ENCODE results near the gene CD80.
"Not testable (repeated sequence)": the region's sequence is repeated elsewhere in the genome, so short reads cannot be mapped to it uniquely, and the experiment has no call there.

Gene CD80, protein sequence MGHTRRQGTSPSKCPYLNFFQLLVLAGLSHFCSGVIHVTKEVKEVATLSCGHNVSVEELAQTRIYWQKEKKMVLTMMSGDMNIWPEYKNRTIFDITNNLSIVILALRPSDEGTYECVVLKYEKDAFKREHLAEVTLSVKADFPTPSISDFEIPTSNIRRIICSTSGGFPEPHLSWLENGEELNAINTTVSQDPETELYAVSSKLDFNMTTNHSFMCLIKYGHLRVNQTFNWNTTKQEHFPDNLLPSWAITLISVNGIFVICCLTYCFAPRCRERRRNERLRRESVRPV

DNA sequence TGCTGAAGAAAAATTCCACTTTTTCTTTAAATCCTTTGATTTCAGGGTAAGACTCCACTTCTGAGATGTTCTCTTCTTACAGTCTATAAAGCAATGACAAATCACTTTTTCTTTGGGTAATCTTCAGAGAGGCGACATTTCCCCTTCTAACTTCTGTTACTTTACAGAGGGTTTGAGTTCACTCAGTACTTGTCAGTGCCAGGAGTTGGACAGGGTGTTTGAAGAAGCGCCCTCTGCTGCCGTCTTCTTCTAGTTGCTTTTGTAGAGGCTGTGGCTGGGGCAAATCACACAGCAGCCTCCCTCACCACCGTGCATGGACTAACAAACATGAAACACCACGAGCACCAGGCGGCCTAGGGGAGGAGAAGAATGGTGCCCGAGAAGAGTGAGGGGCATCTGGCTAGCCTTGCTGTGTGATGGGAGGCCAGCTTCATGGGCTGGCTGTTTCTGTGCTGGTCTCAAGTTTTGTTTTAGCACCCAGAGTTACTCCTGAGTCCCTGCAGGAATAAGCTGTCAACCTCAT, at the start of gene CD80:
CD80 (minus strand) TSS at position 174 of the 523 bp plus-strand sequence. CDS start 1,886 bp downstream, outside the sequence.
- peak; percentile 83 to 93 (median 89) for DNase-seq

DNA sequence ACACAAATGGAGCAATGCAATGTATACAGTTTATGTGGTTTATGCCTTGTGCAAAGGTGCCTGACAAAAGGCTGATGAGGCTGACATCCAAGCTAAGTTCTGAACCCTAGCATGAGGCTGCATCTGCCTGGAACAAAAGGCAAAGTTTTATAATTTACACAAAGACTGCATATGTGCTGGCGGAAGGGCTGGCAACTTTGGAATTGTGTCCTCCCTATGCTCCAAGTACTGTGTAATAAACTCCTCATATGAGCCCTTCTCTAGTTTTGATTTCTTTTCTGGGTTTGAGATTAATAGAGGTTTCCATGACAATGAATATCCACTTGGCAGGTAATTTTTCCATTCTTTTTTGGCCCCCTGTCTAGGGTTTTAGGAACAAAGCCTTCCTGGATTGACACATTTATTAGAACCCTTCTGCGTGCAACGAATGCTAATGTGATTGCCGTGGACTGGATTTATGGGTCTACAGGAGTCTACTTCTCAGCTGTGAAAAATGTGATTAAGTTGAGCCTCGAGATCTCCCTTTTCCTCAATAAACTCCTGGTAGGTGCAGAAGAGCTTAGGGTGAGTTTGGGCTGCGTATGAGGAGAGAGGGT, 49.1 kb upstream of the CD80 start:
- DNase-seq, result no peak

DNA sequence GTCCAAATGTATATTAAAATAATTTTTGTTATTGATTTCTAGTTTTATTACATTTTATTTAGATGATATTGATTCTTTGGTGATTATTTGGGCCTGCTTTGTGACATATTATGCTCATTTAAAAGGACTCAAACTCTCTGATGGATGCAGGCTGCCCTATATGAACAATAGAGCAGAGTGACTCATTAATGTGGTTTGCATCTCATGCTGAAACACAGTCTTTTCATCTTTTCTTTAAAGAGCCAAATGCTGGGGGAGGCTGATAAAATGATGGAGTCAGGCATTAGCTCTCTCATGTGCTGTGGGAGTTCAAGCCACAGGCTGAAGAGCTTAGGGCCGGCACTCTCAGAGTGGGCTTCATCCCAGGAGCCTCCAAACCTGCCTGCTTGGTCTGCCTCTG, 45.5 kb upstream of the CD80 start:
- peak in 1 of 3 donors; percentile 46 for DNase-seq

DNA sequence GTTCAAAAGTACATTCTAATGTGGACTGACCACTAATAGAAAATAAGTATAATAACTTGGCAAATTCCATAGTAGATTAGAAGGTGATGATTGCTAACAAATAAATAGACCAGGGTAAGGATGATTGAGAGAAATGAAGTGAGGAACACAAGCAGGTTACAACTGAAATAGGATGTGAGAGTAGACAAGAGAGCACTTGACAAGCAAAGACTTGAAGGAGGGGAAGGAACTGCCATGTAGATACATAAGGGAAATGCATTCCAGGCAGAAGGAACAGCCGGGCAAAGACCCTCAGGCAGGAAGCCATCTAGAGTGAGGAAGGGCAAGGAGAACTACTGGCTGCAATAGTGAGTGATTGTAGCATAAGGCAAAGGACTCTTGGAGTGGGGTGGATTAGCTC, 43.3 kb upstream of the CD80 start:
- DNase-seq, result no peak

DNA sequence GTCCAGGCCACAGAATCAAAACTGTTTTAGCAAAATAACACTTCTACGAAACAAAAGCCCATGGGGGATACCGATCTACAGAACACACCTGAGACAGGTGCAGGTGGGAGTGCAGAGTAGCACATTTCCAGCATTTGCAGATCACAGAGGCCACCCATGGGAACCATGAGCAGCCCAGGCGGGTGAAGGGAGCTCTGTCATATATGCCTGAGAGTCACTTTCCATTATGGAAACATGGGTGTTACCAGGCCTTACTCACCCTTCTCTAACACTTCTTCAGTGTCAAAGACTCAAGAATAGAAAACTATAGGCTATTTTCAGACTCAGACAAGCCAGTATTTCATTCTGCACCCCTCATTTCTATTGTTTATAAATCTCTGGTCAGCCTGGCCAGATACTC, 41.7 kb upstream of the CD80 start:
- DNase-seq, result peak in 1 of 3 donors; percentile 29

DNA sequence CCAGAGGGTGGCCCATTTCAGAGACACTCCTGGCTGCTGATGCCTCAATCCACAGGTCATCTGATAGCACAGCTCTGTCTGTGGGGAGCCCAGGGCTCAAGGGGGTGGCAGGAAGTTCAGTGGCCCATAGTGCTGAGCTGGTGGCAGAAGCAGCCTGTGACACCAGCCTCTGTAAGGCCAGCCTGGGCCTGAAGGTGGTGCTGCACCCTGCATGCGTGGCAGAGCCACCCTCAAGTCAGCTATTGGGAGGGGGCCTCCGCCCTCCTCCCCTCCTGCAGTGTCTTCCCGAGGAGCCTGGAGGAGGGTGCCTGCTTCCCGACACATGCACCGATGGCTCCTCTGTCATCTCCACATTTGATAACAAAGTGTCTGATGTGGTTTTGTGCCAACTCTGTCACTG, 41.3 kb upstream of the CD80 start:
- DNase-seq, result peak; percentile 39 to 57 (median 53)

DNA sequence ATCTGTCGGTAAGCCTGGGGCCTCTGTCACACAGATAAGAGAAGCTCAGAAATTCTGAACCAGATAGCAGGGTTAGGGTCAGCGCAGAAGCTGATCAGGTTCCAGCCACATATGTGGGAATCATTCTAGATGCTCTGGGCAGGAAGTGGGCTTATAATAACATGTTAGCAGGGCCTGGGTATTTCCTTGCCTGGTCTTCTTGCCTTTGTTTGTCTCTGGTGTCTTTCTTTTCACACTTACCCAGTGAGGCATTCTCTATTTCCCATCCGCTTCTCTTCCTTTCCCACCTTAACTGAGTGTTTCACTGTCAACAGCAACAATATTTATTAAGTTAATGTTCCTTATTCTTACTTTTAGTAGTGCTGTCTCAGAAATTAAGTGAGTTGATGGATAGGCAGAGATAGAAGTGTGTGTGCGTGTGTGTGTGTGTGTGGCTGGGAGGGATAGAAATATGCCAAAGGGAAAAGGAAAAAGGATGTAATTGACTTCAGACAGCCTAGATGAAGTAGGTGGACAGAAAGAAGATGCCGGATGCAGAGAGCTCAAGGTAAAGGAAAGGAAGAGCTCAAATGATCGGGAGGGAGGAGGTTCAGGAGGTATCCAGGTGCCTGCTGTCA, 40.3 kb upstream of the CD80 start:
- no peak for DNase-seq

DNA sequence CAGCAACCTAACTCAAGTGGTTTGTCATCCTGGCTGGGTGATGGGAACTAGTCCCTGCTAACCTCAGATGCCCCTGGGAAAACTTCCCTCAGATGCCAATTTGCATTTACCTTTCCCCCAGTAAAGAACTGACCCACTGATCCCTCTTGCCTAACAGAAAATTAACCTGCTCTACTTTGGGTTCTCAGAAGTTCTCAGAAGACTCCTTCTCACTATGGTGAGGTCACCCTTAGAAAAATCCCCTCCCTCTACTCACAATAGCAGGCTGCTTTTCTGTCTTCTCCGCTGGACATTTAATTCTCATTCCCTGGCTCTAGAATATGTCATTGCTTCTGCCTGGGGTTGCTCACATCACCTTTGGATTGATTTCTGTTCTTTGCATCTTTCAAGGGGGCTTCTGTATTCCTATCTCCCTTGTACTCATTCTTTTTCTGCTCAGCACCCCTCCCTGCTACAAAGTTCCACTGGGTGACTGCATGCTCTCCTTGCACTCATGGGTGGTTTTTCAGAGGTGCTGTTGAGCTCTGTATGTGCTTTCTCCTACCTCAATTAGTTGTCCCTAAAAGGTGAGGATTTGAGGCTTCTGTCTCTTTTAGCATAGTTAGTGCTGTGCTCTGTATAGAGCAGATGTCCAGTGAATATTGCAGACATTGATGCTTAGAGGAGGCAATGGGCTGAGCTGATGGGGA, 39.1 kb upstream of the CD80 start:
- peak; percentile 29 to 39 (median 34) for DNase-seq

DNA sequence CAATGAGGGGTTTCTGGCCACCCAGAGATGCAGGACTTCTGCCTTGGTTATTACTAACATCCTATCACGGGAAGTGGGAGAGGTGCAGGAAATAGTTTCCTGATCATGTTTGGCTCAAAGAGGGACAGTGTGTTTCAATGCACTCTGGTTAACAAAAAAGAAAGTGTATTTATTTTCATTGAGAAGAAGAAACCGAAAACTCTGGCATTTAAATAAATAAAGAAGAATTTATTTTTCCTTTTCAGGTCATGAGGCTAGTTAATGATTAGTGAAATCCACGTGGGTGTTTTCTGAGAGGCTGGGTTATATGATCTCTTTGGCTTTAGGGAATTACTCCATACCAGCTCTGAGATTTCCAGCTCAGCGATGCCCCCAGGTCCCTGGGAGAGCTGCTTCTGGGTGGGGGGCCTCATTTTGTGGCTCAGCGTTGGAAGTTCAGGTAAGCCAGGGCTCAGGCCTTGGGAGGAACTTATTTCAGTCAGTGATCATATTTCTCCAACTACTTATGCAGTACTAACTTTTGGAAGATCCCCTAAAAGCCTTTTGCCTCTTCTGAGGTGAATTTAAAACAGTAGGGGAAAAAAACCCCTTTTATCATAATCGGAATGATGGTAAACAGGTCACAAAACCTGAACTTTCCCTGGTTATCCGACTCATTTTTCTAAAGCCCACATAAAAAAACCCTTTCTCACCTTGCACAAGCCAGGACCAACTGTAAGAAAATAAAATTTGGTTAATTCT, 38.3 kb upstream of the CD80 start, which contains the start of gene PLA1A:
PLA1A (plus strand) TSS at position 338 of the 741 bp plus-strand sequence; CDS start at position 367, 29 bp downstream.
- no peak for DNase-seq

DNA sequence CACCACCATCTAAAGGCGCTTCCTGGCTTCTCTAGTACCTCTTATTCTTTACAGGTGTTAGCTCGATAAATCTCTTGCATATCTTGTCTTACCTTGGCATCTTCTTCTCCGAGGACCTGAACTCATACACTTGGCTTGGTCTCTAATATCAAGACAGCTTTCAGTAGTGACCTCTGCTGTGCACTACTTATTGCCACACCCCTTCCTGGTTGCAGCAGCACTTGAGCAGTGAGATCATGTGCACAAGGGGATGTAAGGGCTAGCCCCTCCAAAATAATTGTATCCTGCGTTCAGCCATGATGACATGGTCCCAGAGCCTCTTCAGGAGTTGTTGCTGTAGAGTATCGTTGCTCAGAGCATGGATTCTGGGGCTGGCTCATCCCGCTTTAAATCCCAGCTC, 37.0 kb upstream of the CD80 start:
- peak; percentile 27 to 30 (median 29) for DNase-seq

DNA sequence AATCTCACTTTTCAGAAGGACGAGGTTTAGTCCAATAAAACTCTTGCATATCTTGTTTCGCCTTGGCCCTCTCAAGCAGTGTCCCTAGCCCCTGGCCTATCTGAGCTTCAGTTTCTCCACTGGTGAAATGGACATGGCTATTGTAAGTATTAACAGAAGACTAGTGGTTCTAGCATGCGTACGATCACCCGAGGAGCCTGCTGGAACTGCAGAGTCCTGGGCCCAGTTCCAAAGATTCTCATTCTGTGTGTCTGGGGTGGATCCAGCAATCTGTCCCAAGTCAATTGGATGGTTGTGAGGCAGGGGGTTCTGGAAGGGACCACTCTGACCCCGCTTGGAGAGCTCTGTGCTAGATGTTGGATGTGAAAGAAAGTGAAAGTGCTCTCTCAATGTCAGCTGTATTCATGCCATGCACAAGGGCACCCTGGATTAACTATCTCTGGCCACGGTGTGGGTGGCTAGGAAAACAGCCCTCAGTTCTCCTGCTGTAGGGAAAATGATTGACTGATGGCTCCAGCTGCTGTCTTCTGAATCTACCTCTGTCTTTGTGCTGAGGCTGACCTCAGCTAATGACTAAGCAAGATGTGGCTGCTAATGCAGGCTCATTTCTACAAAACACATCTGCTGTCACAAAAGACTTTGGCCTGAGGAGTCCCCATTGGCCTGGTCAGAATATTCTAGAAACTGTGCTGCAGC, 36.4 kb upstream of the CD80 start:
- DNase-seq, result peak; percentile 42 to 55 (median 49)

DNA sequence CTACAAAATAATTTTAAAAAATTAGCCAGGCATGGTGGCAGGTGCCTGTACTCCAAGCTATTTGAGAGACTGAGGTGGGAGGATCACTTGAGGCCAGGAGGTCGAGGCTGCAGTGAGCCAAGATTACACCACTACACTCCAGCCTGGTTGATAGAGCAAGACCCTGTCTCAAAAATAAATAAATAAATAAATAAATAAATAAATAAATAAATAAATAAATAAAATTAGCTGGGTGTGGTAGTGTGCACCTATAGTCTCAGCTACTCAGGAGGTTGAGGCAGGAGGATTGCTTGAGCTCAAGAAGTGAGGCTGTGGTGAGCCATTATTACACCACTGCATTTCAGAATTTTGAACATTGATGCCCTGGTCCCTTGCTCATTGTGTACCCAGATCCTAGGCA, 35.5 kb upstream of the CD80 start:
- not testable (repeated sequence) for DNase-seq

DNA sequence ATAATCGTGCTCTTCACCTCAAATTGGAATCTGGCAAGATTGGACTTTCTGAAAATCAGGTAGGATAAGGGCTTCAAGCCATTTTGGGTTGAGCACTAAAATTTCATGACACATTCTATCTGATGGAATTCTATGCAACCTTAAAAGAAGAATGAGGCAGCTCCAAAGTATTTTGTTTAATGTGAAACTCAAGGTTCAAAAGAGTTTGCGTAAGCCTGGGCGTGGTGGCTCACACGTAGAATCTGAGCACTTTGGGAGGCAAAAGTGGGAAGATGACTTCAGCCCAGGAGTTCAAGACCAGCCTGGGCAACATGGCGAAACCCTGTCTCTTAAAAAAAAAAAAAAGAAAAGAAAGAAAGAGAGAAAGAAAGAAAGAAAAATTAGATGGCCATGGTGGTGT, 34.7 kb upstream of the CD80 start:
- no peak for DNase-seq

DNA sequence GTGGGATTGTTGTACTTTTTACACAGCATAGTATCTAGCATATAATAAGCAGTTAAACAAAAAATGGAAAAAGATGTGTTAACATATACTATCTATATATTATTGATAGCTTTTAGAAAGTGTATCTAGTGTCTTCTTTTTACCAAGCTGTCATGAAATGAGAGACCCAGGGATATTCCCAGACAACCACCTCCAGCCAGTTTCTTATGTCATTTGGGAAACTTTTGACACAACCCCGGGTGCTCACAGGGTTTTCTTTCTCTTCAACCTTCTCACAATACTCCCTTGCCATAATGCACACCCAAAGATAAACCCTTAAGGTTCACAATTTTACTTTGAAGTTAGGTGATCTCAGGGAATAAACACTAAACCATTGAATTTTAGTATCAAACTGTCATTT, 33.4 kb upstream of the CD80 start:
- peak; percentile 71 to 83 (median 76) for DNase-seq

DNA sequence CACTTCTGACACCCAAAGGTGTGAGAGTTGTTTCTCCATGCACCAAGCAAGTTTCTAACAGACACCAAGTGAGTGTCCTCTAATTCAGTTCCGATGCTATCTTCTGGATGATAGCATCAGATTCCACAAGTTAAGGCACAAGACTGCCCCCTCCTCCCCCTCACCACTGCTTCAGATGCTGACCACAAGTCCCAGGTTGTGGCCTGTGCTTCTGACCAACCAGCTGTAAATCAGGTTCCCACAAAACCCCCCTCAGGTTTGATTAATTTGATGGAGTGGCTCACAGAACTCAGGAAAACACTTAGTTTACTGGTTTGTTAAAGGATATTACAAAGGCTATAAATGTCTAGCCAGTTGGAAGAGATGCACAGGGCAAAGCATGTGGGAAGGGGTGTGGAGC, 31.3 kb upstream of the CD80 start:
- DNase-seq, result no peak

DNA sequence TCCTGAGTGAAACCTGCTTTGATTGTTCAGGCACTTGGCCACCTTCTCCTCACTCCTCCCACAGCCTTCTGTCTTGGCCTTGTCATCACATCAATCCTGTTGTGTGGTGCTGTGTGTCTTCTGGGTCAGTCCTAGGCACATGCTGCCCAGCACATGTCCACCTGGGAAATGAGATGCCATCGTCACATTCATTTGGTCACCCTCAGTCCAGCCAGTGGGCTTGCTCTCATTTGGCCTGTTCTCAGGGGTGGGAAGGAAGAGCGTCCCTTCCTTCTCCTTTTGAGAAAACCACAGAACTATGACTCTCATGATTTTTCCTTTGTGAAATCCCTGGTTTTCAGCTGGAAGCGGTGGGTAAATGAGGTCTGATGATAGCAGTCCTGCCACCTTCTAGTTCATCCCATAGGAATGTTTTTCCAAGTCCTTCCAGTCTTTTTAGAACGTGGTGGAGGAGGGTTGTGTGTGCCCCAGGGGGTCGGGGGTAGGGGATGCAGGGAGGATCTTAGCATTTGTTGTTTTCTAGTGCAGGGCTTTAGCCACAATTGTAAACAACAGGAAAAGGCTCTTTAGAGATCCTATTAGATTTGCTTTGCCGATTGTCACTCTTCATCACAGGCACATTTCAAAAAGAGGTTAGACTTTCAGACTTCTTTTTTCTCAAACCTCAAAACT, 29.8 kb upstream of the CD80 start:
- DNase-seq, result peak; percentile 76 to 95 (median 84)

DNA sequence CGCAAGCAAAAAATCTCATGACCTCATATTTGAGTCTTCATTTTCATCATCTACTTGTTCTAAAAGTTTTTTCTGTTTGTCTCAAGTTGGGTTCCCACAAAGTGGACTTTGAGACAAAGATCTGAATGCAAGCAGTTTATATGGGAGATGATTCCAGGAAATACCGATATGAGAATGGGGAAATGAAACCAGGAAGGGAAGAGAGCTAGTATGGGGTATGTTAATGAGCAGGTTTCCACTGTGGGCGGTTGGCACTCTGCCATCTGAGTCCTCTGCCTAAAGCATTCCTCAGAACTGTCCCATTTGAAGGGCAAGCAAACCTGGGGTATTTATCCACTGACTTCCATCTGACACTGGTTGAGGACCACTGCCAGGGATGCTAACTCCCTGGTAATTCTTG, 28.7 kb upstream of the CD80 start:
- peak; percentile 96 to 99 (median 96) for DNase-seq

DNA sequence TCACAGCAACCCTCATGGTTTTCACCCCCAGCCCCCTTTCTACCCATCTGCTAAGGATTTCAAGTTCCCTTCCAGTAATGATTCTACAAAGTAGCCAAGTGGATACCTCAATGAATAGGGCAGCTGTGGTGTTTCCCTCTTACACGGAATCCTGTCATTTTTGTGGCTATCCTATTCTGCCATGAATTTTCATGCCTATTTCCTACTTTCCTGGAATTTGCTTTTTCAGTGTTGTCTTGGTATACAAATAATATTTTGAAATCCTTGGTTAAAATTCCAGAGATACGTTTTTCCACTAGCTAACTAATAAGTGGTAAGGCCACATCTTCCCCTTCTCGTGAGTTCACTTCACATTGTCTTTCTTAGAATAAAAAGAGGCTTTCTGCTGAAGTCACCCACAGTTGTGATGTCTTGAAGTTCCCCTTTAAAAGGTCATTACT, 27.3 kb upstream of the CD80 start:
- peak; percentile 59 to 90 (median 60) for DNase-seq

DNA sequence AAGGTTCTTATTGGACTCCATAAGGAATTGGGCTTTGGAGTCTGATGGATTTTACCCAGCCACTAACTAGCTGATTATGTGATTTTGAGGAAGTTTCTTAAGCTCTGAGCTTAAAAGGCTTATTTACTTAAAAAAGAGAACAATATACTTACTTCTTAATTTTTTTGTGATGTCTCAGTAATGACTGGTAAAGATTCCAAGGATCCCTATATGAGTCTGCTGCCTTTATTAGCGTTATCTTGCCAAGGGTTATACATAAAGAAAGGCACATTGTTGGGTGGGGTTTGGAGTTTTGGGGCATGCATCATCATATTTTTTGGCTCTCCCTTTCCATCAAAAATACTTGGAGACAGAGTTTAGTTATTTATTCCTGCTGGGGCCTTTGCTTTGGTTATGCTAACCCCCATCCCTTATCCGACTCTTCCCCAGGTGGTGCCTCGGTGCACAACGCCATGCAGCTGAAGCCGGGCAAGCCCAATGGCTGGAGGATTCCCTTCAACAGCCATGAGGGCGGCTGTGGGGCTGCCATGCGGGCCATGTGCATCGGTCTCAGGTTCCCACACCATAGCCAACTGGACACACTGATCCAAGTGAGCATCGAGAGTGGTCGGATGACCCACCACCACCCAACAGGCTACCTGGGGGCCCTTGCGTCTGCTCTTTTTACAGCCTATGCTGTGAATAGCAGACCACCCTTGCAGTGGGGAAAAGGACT, 26.6 kb upstream of the CD80 start:
- DNase-seq, result peak; percentile 38 to 77 (median 60)

DNA sequence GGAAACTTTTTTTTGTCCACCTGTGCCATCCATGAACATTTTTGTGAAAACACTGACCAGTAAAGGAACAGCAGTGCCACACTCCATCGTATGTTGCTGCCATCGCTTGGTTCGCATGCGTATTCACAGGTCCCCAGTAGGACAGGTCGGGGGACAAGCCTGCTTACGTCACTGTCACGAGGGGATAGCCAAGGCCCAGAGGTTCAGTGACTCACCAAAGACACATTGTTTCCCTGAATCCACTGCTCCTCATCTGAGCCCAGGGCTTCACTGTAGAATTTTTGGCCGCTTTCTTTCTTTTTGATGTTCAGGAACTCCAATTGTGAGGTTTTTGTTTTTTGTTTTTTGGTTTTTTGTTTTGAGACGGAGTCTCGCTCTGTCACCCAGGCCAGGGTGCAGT, 25.8 kb upstream of the CD80 start:
- DNase-seq, result peak; percentile 67 to 78 (median 74)

Measured in suppressor macrophage treated with lipopolysaccharide for 1 hour (primary cell).